ENCODE results near the gene NEGR1.

- TF ChIP-seq E2F4 (CRISPR knock-in tag; IDR thresholded peaks at IDR 0.05; ENCODE audit: borderline replicate concordance, low read depth): no peak
- no peak for TF ChIP-seq ZNF532 (CRISPR knock-in tag; IDR thresholded peaks at IDR 0.05; ENCODE audit: borderline replicate concordance)
- no peak for TF ChIP-seq E2F5 (CRISPR knock-in tag; IDR thresholded peaks at IDR 0.05)
- no peak for TF ChIP-seq CTCF (IDR thresholded peaks at IDR 0.05)
- TF ChIP-seq ETV6 (CRISPR knock-in tag; IDR thresholded peaks at IDR 0.05): no peak
- no peak for TF ChIP-seq RELA (CRISPR knock-in tag; IDR thresholded peaks at IDR 0.05; ENCODE audit: borderline replicate concordance)
- no peak for TF ChIP-seq ZNF396 (CRISPR knock-in tag; IDR thresholded peaks at IDR 0.05; ENCODE audit: borderline replicate concordance)
These were observed 247.5 kb downstream of the NEGR1 start for GRCh38 chr1:72034827-72035226.
